SK-N-SH (cell line): ENCODE results near the gene UBE3B. TPM values are rescaled to one million over a fixed set of nuclear protein-coding genes. Genes with fewer than 3 reads are reported as not detected.

ENCODE experiments used
- CTCF ChIA-PET: fragments of 300-600, 350-600 bp; formaldehyde crosslinking; extraction: SDS; loops from one replicate; lab custom pipeline; 2021; lab: Yijun Ruan, JAX
- POLR2A ChIA-PET: fragments of 350-600 bp; sonication (Branson Sonifier 250); formaldehyde crosslinking; extraction: SDS; loops from one replicate; lab custom pipeline; 2020; ENCODE audit warnings: antibody characterized with exemption, inconsistent platforms; lab: Yijun Ruan, JAX
- DNase-seq: peaks from one replicate; pipeline ENCODE4 v3.0.0; 2012
- H2AFZ ChIP-seq: fragments of 200-600 bp; sonication (generic); 2 replicates; pipeline ENCODE4 v1.8.1; 2016; ENCODE audit warnings: antibody characterized with exemption, mild to moderate bottlenecking, low read depth
- H3F3A ChIP-seq: fragments of 200-600 bp; sonication (generic); replicated peaks from 2 replicates; pipeline ENCODE3; 2016; ENCODE audit warnings: antibody characterized with exemption, mild to moderate bottlenecking; ENCODE audit not compliant: insufficient read depth
- H3K27ac ChIP-seq, 2 experiments: fragments of 200-500 bp in 1 of 2; fragments of 200-600 bp in 1 of 2; sonication (Bioruptor generic) in 1 of 2; sonication (generic), shearing (Covaris generic) in 1 of 2; 2 replicates each; pipeline versions ENCODE4 v1.5.1 to v1.6.1; 2014 to 2016; ENCODE audit warnings: low read depth in 2 of 2, inconsistent platforms in 1 of 2, low read length in 1 of 2, mild to moderate bottlenecking in 1 of 2, mixed read lengths in 1 of 2
- H3K27me3 ChIP-seq: fragments of 200-600 bp; sonication (generic), shearing (Covaris generic); 2 replicates; pipeline ENCODE4 v1.6.1; 2016; ENCODE audit warnings: mixed run types; ENCODE audit not compliant: insufficient read depth
- H3K36me3 ChIP-seq, 2 experiments: fragments of 200-500 bp in 1 of 2; fragments of 200-600 bp in 1 of 2; sonication (Bioruptor generic) in 1 of 2; sonication (generic) in 1 of 2; replicated peaks in 1 of 2; 2 replicates each; pipeline versions ENCODE3 to v1.5.1; 2014 to 2016; ENCODE audit warnings: low read length in 1 of 2, mild to moderate bottlenecking in 1 of 2; ENCODE audit not compliant: insufficient read depth in 2 of 2, control insufficient read depth in 1 of 2
- H3K4me1 ChIP-seq, 2 experiments: fragments of 200-500 bp in 1 of 2; fragments of 200-600 bp in 1 of 2; sonication (Bioruptor generic) in 1 of 2; sonication (generic), shearing (Covaris generic) in 1 of 2; 2 replicates each; pipeline versions ENCODE4 v1.5.1 to v1.6.1; 2014 to 2016; ENCODE audit warnings: low read depth in 1 of 2, low read length in 1 of 2, mixed run types in 1 of 2; ENCODE audit not compliant: insufficient read depth in 2 of 2, control insufficient read depth in 1 of 2
- H3K4me2 ChIP-seq: fragments of 200-600 bp; sonication (generic), shearing (Covaris generic); 2 replicates; pipeline ENCODE4 v1.6.1; 2017; ENCODE audit warnings: mixed run types
- H3K4me3 ChIP-seq, 2 experiments: fragments of 200-500 bp in 1 of 2; fragments of 200-600 bp in 1 of 2; sonication (Bioruptor generic) in 1 of 2; sonication (generic), shearing (Covaris generic) in 1 of 2; 2 replicates each; pipeline versions ENCODE4 v1.5.1 to v1.8.1; 2014 to 2016; ENCODE audit warnings: low read depth in 2 of 2, inconsistent platforms in 1 of 2, low read length in 1 of 2, mild to moderate bottlenecking in 1 of 2, mixed read lengths in 1 of 2, moderate library complexity in 1 of 2
- H3K79me2 ChIP-seq: fragments of 200-600 bp; sonication (generic); 2 replicates; pipeline ENCODE4 v1.8.1; 2017; ENCODE audit warnings: mild to moderate bottlenecking; ENCODE audit not compliant: insufficient read depth
- H3K9ac ChIP-seq: fragments of 200-600 bp; sonication (generic); 2 replicates; pipeline ENCODE4 v1.6.1; 2017; ENCODE audit warnings: mixed run types
- H3K9me2 ChIP-seq: fragments of 200-600 bp; sonication (generic); 2 replicates; pipeline ENCODE4 v1.6.1; 2017; ENCODE audit warnings: mixed run types
- H3K9me3 ChIP-seq: fragments of 200-600 bp; sonication (generic); 2 replicates; pipeline ENCODE4 v1.6.1; 2017; ENCODE audit warnings: mixed run types, mild to moderate bottlenecking, moderate library complexity
- H4K20me1 ChIP-seq: fragments of 200-600 bp; sonication (generic); 2 replicates; pipeline ENCODE4 v1.6.1; 2017; ENCODE audit warnings: mild to moderate bottlenecking, mixed run types; ENCODE audit not compliant: insufficient read depth
- CTCF ChIP-seq: fragments of 200-600 bp; sonication (generic); IDR thresholded peaks from 2 replicates; pipeline ENCODE4 v1.6.1; 2017; ENCODE audit warnings: antibody characterized with exemption, mild to moderate bottlenecking, moderate library complexity
- EZH2phosphoT487 ChIP-seq: fragments of 200-600 bp; sonication (generic); IDR thresholded peaks from 2 replicates; pipeline ENCODE4 v1.6.1; 2017; ENCODE audit warnings: low read depth, mixed run types, mild to moderate bottlenecking, antibody characterized with exemption, moderate library complexity, borderline replicate concordance
- FOXJ3 ChIP-seq: sonication (generic); formaldehyde crosslinking; IDR thresholded peaks from 2 replicates; pipeline ENCODE4 v1.5.1; 2020; ENCODE audit warnings: mild to moderate bottlenecking, missing genetic modification reagents
- GATA2 ChIP-seq: sonication (generic); formaldehyde crosslinking; IDR thresholded peaks from 2 replicates; pipeline ENCODE4 v1.5.0; 2020; ENCODE audit warnings: mild to moderate bottlenecking, missing genetic modification reagents
- MAX ChIP-seq: IDR thresholded peaks from 2 replicates; pipeline ENCODE4 v1.4.0; 2012; ENCODE audit warnings: low read depth
- NFIC ChIP-seq: IDR thresholded peaks from 2 replicates; pipeline ENCODE4 v1.4.0; 2012; ENCODE audit warnings: borderline replicate concordance
- POLR2AphosphoS5 ChIP-seq: IDR thresholded peaks from 2 replicates; pipeline ENCODE4 v1.6.1; 2012; ENCODE audit warnings: low read depth, low read length
- RCOR1 ChIP-seq: fragments of 150-350 bp; IDR thresholded peaks from 2 replicates; pipeline ENCODE4 v1.6.1; 2017; ENCODE audit warnings: antibody characterized with exemption, low read length
- SIN3A ChIP-seq: IDR thresholded peaks from 2 replicates; pipeline ENCODE4 v1.6.1; 2012; ENCODE audit warnings: low read depth, mild to moderate bottlenecking, low read length, moderate library complexity, borderline replicate concordance
- SMC3 ChIP-seq: IDR thresholded peaks from 2 replicates; pipeline ENCODE4 v1.6.1; 2012; ENCODE audit warnings: low read depth, low read length, improper control_type of control experiment
- ZBTB33 ChIP-seq: IDR thresholded peaks from 2 replicates; pipeline ENCODE4 v1.4.0; 2012; ENCODE audit warnings: low read depth, borderline replicate concordance
- WGBS: methylation state at CpG from one replicate; pipeline ENCODE4 v1.1.6; 2017; ENCODE audit warnings: low lambda C conversion rate; 5-methylcytosine and 5-hydroxymethylcytosine counted together
- polyA plus RNA-seq, 3 experiments: library from polyadenylated mRNA; depleted of rRNA; stranded (reverse); fragments of >200 nt; gene quantifications; 2 replicates each; pipeline ENCODE4 v1.2.3, GENCODE V29; 2012
- TF ChIP-seq, protein P1 (sequence below): fragments of 150-350 bp; IDR thresholded peaks from 2 replicates; pipeline ENCODE4 v1.6.1; 2017; ENCODE audit warnings: antibody characterized with exemption, low read length, low read depth, borderline replicate concordance
- TF ChIP-seq, protein P2 (sequence below): fragments of 150-350 bp; IDR thresholded peaks from 2 replicates; pipeline ENCODE4 v1.6.1; 2016; ENCODE audit warnings: mild to moderate bottlenecking, low read depth, low read length

The UBE3B gene
- polyA plus RNA-seq, 1 of the 3 experiments (the other 2 are of a cell fraction), result 28.6 TPM

GRCh38 chr12:109575683-109576082 is 98.2 kb downstream of the UBE3B start:
- no peaks in the 10 kb centered on the region for H3K79me2 ChIP-seq
- H3K4me2 ChIP-seq, result no peak overlapping the region
- DNase-seq, result no peak
- no peaks in the 10 kb centered on the region for H4K20me1 ChIP-seq
- no peak overlapping the region for H3K9ac ChIP-seq
- 77% methylated on average over 3 of the region's 3 CpGs for WGBS
- H3K4me3 ChIP-seq, result no peak overlapping the region
- H3K36me3 ChIP-seq, result peaks cover 10 to 34% of the 10 kb centered on the region in 2 experiments
- H3K4me1 ChIP-seq, result peaks cover 0 to 14% of the 10 kb centered on the region in 2 experiments; a peak in 2 of 4 replicates
- POLR2A ChIA-PET, result no interaction called here
- H3F3A ChIP-seq, result no peaks in the 10 kb centered on the region
- H3K9me3 ChIP-seq, result no peaks in the 10 kb centered on the region
- no peak overlapping the region for H3K27ac ChIP-seq
- CTCF ChIA-PET, result interaction anchor here (0.6 to 1.7 kb wide), 5 partner anchors 14 to 76 kb away, joined by 3 to 6 read pairs (median 5); no protein-coding TSS in a partner anchor
- H3K27me3 ChIP-seq, result no peaks in the 10 kb centered on the region
- no peak for TF ChIP-seq SIN3A
- TF ChIP-seq MAX, result no peak
- TF ChIP-seq POLR2AphosphoS5, result no peak
- TF ChIP-seq, protein P1, sequence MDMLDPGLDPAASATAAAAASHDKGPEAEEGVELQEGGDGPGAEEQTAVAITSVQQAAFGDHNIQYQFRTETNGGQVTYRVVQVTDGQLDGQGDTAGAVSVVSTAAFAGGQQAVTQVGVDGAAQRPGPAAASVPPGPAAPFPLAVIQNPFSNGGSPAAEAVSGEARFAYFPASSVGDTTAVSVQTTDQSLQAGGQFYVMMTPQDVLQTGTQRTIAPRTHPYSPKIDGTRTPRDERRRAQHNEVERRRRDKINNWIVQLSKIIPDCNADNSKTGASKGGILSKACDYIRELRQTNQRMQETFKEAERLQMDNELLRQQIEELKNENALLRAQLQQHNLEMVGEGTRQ, result no peak
- TF ChIP-seq, protein P2, sequence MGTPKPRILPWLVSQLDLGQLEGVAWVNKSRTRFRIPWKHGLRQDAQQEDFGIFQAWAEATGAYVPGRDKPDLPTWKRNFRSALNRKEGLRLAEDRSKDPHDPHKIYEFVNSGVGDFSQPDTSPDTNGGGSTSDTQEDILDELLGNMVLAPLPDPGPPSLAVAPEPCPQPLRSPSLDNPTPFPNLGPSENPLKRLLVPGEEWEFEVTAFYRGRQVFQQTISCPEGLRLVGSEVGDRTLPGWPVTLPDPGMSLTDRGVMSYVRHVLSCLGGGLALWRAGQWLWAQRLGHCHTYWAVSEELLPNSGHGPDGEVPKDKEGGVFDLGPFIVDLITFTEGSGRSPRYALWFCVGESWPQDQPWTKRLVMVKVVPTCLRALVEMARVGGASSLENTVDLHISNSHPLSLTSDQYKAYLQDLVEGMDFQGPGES, result no peak
- no peak for TF ChIP-seq FOXJ3 (CRISPR knock-in tag)
- no peak for TF ChIP-seq NFIC
- no peak for TF ChIP-seq SMC3
- TF ChIP-seq ZBTB33, result no peak
- no peak for TF ChIP-seq RCOR1
- no peak for TF ChIP-seq EZH2phosphoT487
- no peak for TF ChIP-seq CTCF
- TF ChIP-seq GATA2 (CRISPR knock-in tag), result no peak
- TF ChIP-seq, all 33 proteins: peak for 0
- H3K9me2 ChIP-seq, result no peaks in the 10 kb centered on the region
- H2AFZ ChIP-seq, result no peak overlapping the region
